GM12878 (cell line): ENCODE data around the gene KRTAP2-4. TPM values are rescaled to one million over a fixed set of nuclear protein-coding genes. Genes with fewer than 3 reads are reported as not detected.
"Not testable (repeated sequence)": the region's sequence is repeated elsewhere in the genome, so short reads cannot be mapped to it uniquely, and the experiment has no call there.

Source experiments
- ATAC-seq: fragments of 200-7000 bp; cut with Tn5 transposase; 3 replicates; pipeline ENCODE4 v1.9.1; 2020; ENCODE audit warnings: mild to moderate bottlenecking, moderate library complexity
- BruUV-seq: library from RNA; stranded (reverse); fragments of 400-500 nt; replicated peaks from 2 replicates; lab custom pipeline; 2021; lab: Mats Ljungman, UMichigan
- CTCF ChIA-PET: fragments of 300-600 bp; sonication (Branson Sonifier 250); formaldehyde crosslinking; extraction: SDS; loops from one replicate; lab custom pipeline; 2021; ENCODE audit warnings: inconsistent platforms; lab: Yijun Ruan, JAX
- POLR2A ChIA-PET: fragments of 350-600 bp; formaldehyde crosslinking; extraction: SDS; loops from one replicate; lab custom pipeline; 2021; ENCODE audit warnings: inconsistent platforms; lab: Charles Lee
- RAD21 ChIA-PET: fragments of 300-600 bp; sonication (Branson Sonifier 250); formaldehyde crosslinking; loops from one replicate; lab custom pipeline; 2023; ENCODE audit warnings: antibody characterized with exemption; ENCODE audit not compliant: unreplicated experiment; lab: Charles Lee
- SMC1A ChIA-PET: fragments of 300-600 bp; sonication (Branson Sonifier 250); formaldehyde crosslinking; loops from one replicate; lab custom pipeline; 2023; ENCODE audit not compliant: unreplicated experiment, uncharacterized antibody; lab: Charles Lee
- DNase-seq: peaks from one replicate; pipeline ENCODE4 v3.0.0-alpha.2; 2011; ENCODE audit warnings: low read depth, low spot score
- FAIRE-seq: peaks from 3 replicates; lab custom pipeline; 2011; peaks lifted over from hg19 to GRCh38; lab: Jason Lieb, UNC
- H2AFZ ChIP-seq: 2 replicates; pipeline ENCODE4 v1.6.0; 2011; ENCODE audit warnings: low read depth, low read length, control low read depth; ENCODE audit not compliant: control insufficient read depth
- H3K27ac ChIP-seq: 2 replicates; pipeline ENCODE4 v1.5.1; 2011; ENCODE audit warnings: control low read depth; ENCODE audit not compliant: control insufficient read depth, insufficient read depth
- H3K27me3 ChIP-seq, 2 experiments: replicated peaks in 1 of 2; 2 replicates each; pipeline versions ENCODE4 v1.6.0 to v1.6.1; 2011; ENCODE audit warnings: low read length in 1 of 2; ENCODE audit not compliant: control insufficient read depth in 2 of 2, insufficient read depth in 2 of 2
- H3K36me3 ChIP-seq, 2 experiments: 2 replicates each; pipeline ENCODE4 v1.5.1; 2011; ENCODE audit warnings: low read length in 1 of 2; ENCODE audit not compliant: control insufficient read depth in 2 of 2, insufficient read depth in 2 of 2
- H3K4me1 ChIP-seq: 2 replicates; pipeline ENCODE4 v1.6.1; 2011; ENCODE audit warnings: mild to moderate bottlenecking, low read length, moderate library complexity, mixed read lengths; ENCODE audit not compliant: control insufficient read depth, insufficient read depth
- H3K4me2 ChIP-seq: 2 replicates; pipeline ENCODE4 v1.6.0; 2011; ENCODE audit warnings: control low read depth; ENCODE audit not compliant: control insufficient read depth, insufficient read depth
- H3K4me3 ChIP-seq: fragments of 200-600 bp; sonication (generic); 2 replicates; pipeline ENCODE4 v1.5.1; 2016
- H3K79me2 ChIP-seq: 2 replicates; pipeline ENCODE4 v1.6.0; 2011; ENCODE audit warnings: low read length; ENCODE audit not compliant: control insufficient read depth, insufficient read depth
- H3K9ac ChIP-seq: 2 replicates; pipeline ENCODE4 v1.8.0; 2011; ENCODE audit warnings: low read length, control low read depth, mixed read lengths; ENCODE audit not compliant: control insufficient read depth, insufficient read depth
- H3K9me3 ChIP-seq: replicated peaks from 3 replicates; pipeline ENCODE4 v1.5.1; 2011; ENCODE audit warnings: mild to moderate bottlenecking, low read length; ENCODE audit not compliant: control insufficient read depth, insufficient read depth
- H4K20me1 ChIP-seq: 2 replicates; pipeline ENCODE4 v1.6.0; 2011; ENCODE audit not compliant: control insufficient read depth, insufficient read depth
- CBFB ChIP-seq: IDR thresholded peaks from 2 replicates; pipeline ENCODE4 v1.6.1; 2016; ENCODE audit warnings: antibody characterized with exemption, low read depth
- CHD1 ChIP-seq: IDR thresholded peaks from 2 replicates; pipeline ENCODE4 v1.6.1; 2012; ENCODE audit warnings: low read depth, low read length, improper control_type of control experiment
- CHD2 ChIP-seq: IDR thresholded peaks from 2 replicates; pipeline ENCODE4 v1.6.1; 2011; ENCODE audit warnings: low read depth, low read length, improper control_type of control experiment, borderline replicate concordance
- EED ChIP-seq: sonication (generic); IDR thresholded peaks from 2 replicates; pipeline ENCODE4 v1.6.1; 2016; ENCODE audit warnings: antibody characterized with exemption, low read depth
- EP300 ChIP-seq, 2 experiments: fragments of 150-350 bp in 1 of 2; IDR thresholded peaks; 2 replicates each; pipeline ENCODE4 v1.6.1; 2011 to 2012; ENCODE audit warnings: low read depth in 2 of 2, low read length in 2 of 2, borderline replicate concordance in 1 of 2, improper control_type of control experiment in 1 of 2, inconsistent platforms in 1 of 2; ENCODE audit not compliant: control insufficient read depth in 1 of 2
- GATAD2B ChIP-seq: fragments of 450-650 bp; conservative IDR thresholded peaks from 2 replicates; pipeline ENCODE4 v1.6.1; 2017; ENCODE audit warnings: low read depth, mild to moderate bottlenecking, moderate library complexity
- HDGF ChIP-seq: fragments of 450-650 bp; IDR thresholded peaks from 2 replicates; pipeline ENCODE4 v1.6.1; 2016; ENCODE audit warnings: antibody characterized with exemption
- SMARCA5 ChIP-seq: fragments of 450-650 bp; IDR thresholded peaks from 2 replicates; pipeline ENCODE4 v1.6.1; 2017; ENCODE audit warnings: mild to moderate bottlenecking
- YY1 ChIP-seq: IDR thresholded peaks from 2 replicates; pipeline ENCODE4 v1.6.1; 2011; ENCODE audit warnings: low read depth, mild to moderate bottlenecking, low read length
- WGBS: methylation state at CpG from one replicate; pipeline ENCODE4 v1.1.6; 2016; ENCODE audit warnings: low lambda C conversion rate; ENCODE audit not compliant: insufficient replicate concordance, insufficient coverage; ENCODE audit errors: missing lambda C conversion rate; 5-methylcytosine and 5-hydroxymethylcytosine counted together
- in situ Hi-C: fragments of 300-500 bp; cut with MboI; formaldehyde crosslinking; loops from 9 replicates; pipeline ENCODE4 v1.14.3; 2018; ENCODE audit warnings: mixed read lengths
- intact Hi-C: fragments of 100-400 bp; cut with micrococcal nuclease; formaldehyde crosslinking; loops from one replicate; pipeline ENCODE4 v1.14.2; 2022; ENCODE audit not compliant: unreplicated experiment
- polyA plus RNA-seq, 11 experiments: library from polyadenylated mRNA; depleted of rRNA in 4 of 11; unstranded in 6 of 11; stranded (reverse) in 5 of 11; fragments of >200 nt; fragmentation: Nextera tagmentation in 4 of 11; fragmentation: Illumina TruSeq in 1 of 11; extraction: Ambion mirVana in 4 of 11; extraction: Trizol in 1 of 11; gene quantifications; 1 replicate in 1 of 11; 2 replicates in 10 of 11; pipeline versions ENCODE4 v1.2.1 to v1.2.3, GENCODE V29; 2011 to 2016; ENCODE audit warnings: inconsistent platforms in 2 of 11, missing spikeins in 2 of 11, low read depth in 1 of 11
- total RNA-seq, 4 experiments: library from RNA; depleted of rRNA in 3 of 4; stranded (reverse); fragments of >200 nt in 3 of 4; fragmentation: Illumina TruSeq in 1 of 4; extraction: Trizol in 1 of 4; gene quantifications; 2 replicates each; pipeline versions ENCODE4 v1.2.1 to v1.2.3, GENCODE V29; 2013 to 2021

Gene KRTAP2-4
- total and polyA plus RNA-seq, 10 of the 15 experiments (the other 5 are each of a cell fraction or from before 2014, with no cell fraction given): not detected

DNA sequence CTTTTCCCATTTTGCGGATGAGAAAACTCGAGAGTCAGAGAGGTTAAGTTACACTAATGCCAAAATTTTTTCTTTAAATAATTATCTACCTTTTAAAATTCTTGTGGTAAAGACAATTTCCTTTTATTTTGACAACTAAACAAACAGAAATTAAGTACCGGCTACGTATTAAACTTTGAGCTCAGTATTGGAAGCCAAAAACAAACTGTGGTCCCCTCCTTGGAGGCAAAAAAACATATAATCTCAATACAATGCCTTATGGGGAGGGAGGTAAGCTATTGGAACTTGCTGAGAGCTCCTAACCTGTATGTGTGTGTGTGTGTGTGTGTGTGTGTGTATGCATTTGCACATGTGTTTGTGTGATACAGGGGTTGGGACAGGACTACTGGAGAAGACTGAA lies 2.2 kb downstream of the KRTAP2-4 start (continued):
- TF ChIP-seq HDGF (no peak), CBFB (no peak)

DNA sequence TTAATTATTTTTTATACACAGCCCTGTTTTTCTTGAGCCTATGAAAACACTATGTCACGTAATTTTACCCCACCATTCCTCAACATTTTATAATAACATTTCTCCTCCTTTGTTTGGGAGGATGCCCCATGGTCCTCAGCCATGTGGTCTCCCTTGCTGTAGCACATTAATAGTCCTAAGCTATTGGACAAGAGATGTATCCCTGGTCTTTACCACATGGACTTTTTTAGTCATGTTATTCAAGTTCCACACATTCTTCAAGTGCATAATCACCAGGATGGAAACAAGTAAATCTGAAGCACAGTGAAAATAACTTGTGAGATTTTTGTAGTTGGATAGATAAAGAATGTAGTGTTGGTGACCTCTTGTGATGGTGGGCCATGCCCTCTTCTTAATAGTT lies 3.7 kb downstream of the KRTAP2-4 start:
- ChIA-PET POLR2A (no interaction called here), RAD21 (no interaction called here), SMC1A (no interaction called here), CTCF (no interaction called here)
- in situ Hi-C loops (no loop called here), intact Hi-C loops (no loop called here)
- Histone ChIP-seq H3K9ac (no peak overlapping the region), H3K27me3 (no peaks in the 10 kb centered on the region; a peak in 1 of 4 replicates), H3K79me2 (no peaks in the 10 kb centered on the region), H3K4me3 (no peak overlapping the region), H3K9me3 (no peaks in the 10 kb centered on the region), H3K4me1 (no peaks in the 10 kb centered on the region), H3K36me3 (no peaks in the 10 kb centered on the region), H4K20me1 (no peaks in the 10 kb centered on the region), H3K27ac (no peak overlapping the region), H2AFZ (no peak overlapping the region), H3K4me2 (no peak overlapping the region)
- 0% methylated on average over 1 of the region's 1 CpG for WGBS
- no peak for TF ChIP-seq SMARCA5
- TF ChIP-seq GATAD2B: no peak
- TF ChIP-seq YY1: no peak
- FAIRE-seq: no peak
- no peak for ATAC-seq
- BruUV-seq: no TSS peak
- DNase-seq: no peak

- no peak for DNase-seq
- BruUV-seq: no TSS peak
- ChIA-PET SMC1A (no interaction called here), POLR2A (no interaction called here), RAD21 (no interaction called here), CTCF (no interaction called here)
- Histone ChIP-seq H4K20me1 (no peaks in the 10 kb centered on the region), H3K9ac (no peak within 1 kb of the TSS), H2AFZ (no peak within 1 kb of the TSS), H3K4me3 (no peak within 1 kb of the TSS), H3K4me1 (no peaks in the 10 kb centered on the region), H3K27ac (no peak within 1 kb of the TSS), H3K4me2 (no peak within 1 kb of the TSS), H3K9me3 (no peaks in the 10 kb centered on the region), H3K36me3 (no peaks in the 10 kb centered on the region), H3K79me2 (no peaks in the 10 kb centered on the region), H3K27me3 (no peaks in the 10 kb centered on the region; a peak in 1 of 4 replicates)
- no peak for FAIRE-seq
- in situ Hi-C loops (no loop called here), intact Hi-C loops (no loop called here)
- TF ChIP-seq CHD1 (no peak), EP300 (IDR thresholded peaks at IDR 0.05; ENCODE audit: borderline replicate concordance in 1 of 2, control insufficient read depth in 1 of 2, low read depth in 2 of 2, low read length in 2 of 2) (no peak), EED (no peak), CHD2 (no peak)
- 23% methylated on average over 6 of the region's 6 CpGs for WGBS
- ATAC-seq: no peak
These were observed 5.6 kb downstream of the KRTAP2-4 start, which contains the start of gene KRTAP2-3 for GRCh38 chr17:41060052-41060604. Gene KRTAP2-3, minus strand, starts transcription at chr17:41060114. Its CDS starts 64 bp downstream, at chr17:41060050.

DNA sequence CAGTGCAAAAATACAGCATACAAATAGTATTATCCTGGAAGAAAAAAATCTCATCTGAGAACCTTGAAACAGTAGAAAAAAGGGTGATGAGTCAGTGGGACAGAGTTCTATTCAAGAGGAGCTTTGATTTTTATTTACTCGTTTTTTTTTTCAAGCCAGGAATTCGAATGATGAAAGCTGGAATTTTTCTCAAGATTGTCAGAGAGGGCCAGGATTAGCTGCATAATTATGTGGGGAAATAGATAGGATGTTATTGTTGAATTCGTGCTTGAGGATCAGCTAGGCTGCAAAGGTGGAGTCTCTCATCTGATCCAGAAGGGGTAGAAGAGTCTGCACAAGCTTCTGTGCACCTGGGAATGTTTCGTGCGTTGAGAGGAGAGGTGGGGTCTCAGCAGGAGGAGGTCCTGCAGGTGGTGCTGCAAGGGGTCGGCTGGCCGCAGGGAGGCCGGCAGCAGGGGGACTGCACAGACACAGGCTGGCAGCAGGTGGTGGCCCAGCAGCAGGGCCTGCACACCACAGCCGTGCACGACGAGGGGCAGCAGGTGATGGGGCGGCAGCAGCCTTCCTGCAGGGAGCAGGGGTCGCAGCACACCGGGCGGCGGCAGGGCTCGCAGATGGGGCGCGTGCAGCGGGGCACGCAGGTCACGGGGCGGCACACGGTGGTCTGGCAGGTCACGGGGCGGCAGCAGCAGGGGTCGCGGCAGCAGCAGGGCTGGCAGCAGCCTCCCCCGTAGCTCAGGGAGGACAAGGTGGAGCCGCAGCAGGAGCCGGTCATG lies 6.2 kb downstream of the KRTAP2-4 start:
- H3K27ac ChIP-seq, H3K9me3 ChIP-seq, H3K27me3 ChIP-seq, RAD21 ChIA-PET, CTCF ChIA-PET, FAIRE-seq, intact Hi-C loops, H3K79me2 ChIP-seq, H3K4me3 ChIP-seq, H3K4me1 ChIP-seq, ATAC-seq, in situ Hi-C loops, POLR2A ChIA-PET, H3K9ac ChIP-seq, BruUV-seq, H3K36me3 ChIP-seq, H2AFZ ChIP-seq, H3K4me2 ChIP-seq, DNase-seq, H4K20me1 ChIP-seq: not testable (repeated sequence)
- WGBS: 47% methylated on average over 10 of the region's 31 CpGs
- SMC1A ChIA-PET: interaction anchor here (0.6 kb wide), 1 partner anchor 387 kb away, joined by 3 read pairs; no protein-coding TSS in a partner anchor
